Vagina (tissue), 2 donors: ENCODE results near the gene ALG12.

Experiments used
- POLR2A ChIP-seq, 2 donors: fragments of 450-650 bp; IDR thresholded peaks; one replicate each; pipeline ENCODE4 v1.6.1; 2017; ENCODE audit warnings: antibody characterized with exemption in 2 of 2, mild to moderate bottlenecking in 2 of 2, moderate library complexity in 2 of 2
- TF ChIP-seq, protein P1 (sequence below), 3 experiments: fragments of 450-650 bp in 2 of 3; fragments of 200-600 bp in 1 of 3; sonication (generic) in 1 of 3; IDR thresholded peaks; one replicate each; pipeline ENCODE4 v1.5.1; 2017 to 2019; ENCODE audit warnings: antibody characterized with exemption in 3 of 3, mild to moderate bottlenecking in 2 of 3, moderate library complexity in 2 of 3

DNA sequence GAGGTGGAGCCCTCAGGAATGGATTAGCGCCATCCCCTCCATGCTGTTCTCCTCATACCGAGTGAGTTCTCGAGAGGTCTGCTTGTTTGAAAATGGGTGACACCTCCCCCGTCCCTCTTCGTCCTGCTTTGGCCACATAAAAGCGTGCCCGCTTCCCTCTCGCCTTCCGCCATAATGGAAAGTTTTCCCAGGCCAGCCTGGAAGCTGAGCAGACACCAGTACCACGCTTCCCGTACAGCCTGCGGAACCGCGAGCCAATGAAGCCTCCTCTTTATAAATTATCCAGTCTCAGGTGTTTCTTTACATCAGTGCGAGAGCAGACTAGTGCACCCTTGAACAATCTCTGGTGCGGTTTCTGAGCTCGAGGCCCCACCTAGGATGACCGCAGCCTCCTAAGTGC lies 12.8 kb downstream of the ALG12 start:
- TF ChIP-seq, protein P1, sequence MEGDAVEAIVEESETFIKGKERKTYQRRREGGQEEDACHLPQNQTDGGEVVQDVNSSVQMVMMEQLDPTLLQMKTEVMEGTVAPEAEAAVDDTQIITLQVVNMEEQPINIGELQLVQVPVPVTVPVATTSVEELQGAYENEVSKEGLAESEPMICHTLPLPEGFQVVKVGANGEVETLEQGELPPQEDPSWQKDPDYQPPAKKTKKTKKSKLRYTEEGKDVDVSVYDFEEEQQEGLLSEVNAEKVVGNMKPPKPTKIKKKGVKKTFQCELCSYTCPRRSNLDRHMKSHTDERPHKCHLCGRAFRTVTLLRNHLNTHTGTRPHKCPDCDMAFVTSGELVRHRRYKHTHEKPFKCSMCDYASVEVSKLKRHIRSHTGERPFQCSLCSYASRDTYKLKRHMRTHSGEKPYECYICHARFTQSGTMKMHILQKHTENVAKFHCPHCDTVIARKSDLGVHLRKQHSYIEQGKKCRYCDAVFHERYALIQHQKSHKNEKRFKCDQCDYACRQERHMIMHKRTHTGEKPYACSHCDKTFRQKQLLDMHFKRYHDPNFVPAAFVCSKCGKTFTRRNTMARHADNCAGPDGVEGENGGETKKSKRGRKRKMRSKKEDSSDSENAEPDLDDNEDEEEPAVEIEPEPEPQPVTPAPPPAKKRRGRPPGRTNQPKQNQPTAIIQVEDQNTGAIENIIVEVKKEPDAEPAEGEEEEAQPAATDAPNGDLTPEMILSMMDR (IDR thresholded peaks at IDR 0.05): no peak
- TF ChIP-seq POLR2A (IDR thresholded peaks at IDR 0.05): no peak
